Measurements from ENCODE around the gene MAP9. TPM values are rescaled to one million over a fixed set of nuclear protein-coding genes. Genes with fewer than 3 reads are reported as not detected.
"Not testable (repeated sequence)": the region's sequence is repeated elsewhere in the genome, so short reads cannot be mapped to it uniquely, and the experiment has no call there.

MAP9 gene
- total and polyA plus RNA-seq, 2 experiments from 2014 or later = 1.8 to 6.2 TPM

DNA sequence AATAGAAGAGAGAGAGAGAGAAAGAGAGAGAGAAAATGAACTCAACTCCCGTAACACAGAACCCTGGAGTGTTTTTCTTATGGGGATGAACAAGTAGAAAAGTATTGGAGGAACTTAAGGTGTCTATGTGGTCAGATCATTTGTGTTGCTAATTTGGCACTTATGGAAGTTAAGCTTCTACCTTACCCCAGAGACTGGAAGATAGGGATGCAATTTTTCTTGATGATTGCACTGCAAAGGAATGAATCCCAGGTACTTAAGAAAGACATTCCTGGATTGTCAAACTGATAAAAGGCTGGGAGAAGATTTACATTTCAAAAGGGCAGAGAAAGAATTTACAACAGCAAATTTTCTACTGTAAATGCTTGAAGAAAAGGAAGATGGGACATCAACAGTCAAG, 57.2 kb downstream of the MAP9 start:
- H3K27ac ChIP-seq = no peak overlapping the region
- H3K4me3 ChIP-seq = no peak overlapping the region
- 0 to 7% methylated on average over 1 of the region's 1 CpG for WGBS, 2 experiments (ENCODE audit: low coverage in 1 of 2, low lambda C conversion rate in 2 of 2, missing lambda C conversion rate in 2 of 2)

DNA sequence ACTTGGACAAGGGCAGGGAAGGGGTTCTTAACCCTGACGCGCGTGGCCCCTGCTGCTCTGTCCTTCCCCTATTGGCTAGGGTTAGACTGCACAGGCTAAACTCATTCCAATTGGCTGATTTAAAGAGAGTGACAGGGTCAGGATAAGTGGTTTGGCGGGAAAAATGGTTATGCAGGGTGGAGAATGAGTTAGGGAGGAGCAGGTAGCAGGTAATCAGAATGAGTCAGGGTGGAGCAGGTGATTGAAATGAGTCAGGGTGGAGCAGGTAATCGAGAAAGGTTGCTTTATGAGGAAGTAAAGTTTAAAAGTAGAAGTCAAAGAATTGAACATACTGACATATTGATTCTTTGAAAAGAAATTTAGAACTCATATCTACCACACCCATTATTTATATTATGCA, 64.7 kb downstream of the MAP9 start:
- 51 to 55% methylated on average over 5 of the region's 5 CpGs for WGBS, 2 experiments (ENCODE audit: low coverage in 1 of 2, low lambda C conversion rate in 2 of 2, missing lambda C conversion rate in 2 of 2)
- H3K9me2 ChIP-seq (ENCODE audit: insufficient read depth); H3K4me1 ChIP-seq (ENCODE audit: insufficient read depth); H3K4me2 ChIP-seq (ENCODE audit: unreplicated experiment); H3K27me3 ChIP-seq (replicated peaks; ENCODE audit: insufficient read depth); DNase-seq; H3K9ac ChIP-seq; H3K36me3 ChIP-seq (ENCODE audit: low read depth); H4K20me1 ChIP-seq (ENCODE audit: insufficient read depth); H2AFZ ChIP-seq; H3K27ac ChIP-seq; H3F3A ChIP-seq (ENCODE audit: insufficient read depth); H3K4me3 ChIP-seq; in situ Hi-C loops (cut with MboI); H3K79me2 ChIP-seq (ENCODE audit: insufficient read depth); H3K9me3 ChIP-seq (ENCODE audit: low read depth): not testable (repeated sequence)

More for the DNA sequence above, 57.2 kb downstream of the MAP9 start:
- Histone ChIP-seq H3K4me2 (ENCODE audit: unreplicated experiment) (no peak overlapping the region), H2AFZ (no peak overlapping the region), H3K4me1 (ENCODE audit: insufficient read depth) (no peaks in the 10 kb centered on the region), H3K9me2 (ENCODE audit: insufficient read depth) (no peaks in the 10 kb centered on the region), H3F3A (ENCODE audit: insufficient read depth) (no peaks in the 10 kb centered on the region), H3K9me3 (ENCODE audit: low read depth) (no peaks in the 10 kb centered on the region), H3K36me3 (ENCODE audit: low read depth) (no peaks in the 10 kb centered on the region), H3K79me2 (ENCODE audit: insufficient read depth) (no peaks in the 10 kb centered on the region), H4K20me1 (ENCODE audit: insufficient read depth) (no peaks in the 10 kb centered on the region), H3K27me3 (replicated peaks; ENCODE audit: insufficient read depth) (no peaks in the 10 kb centered on the region), H3K9ac (no peak overlapping the region)
- in situ Hi-C loops (cut with MboI) = no loop called here
- DNase-seq = no peak
- TF ChIP-seq EZH2phosphoT487 (IDR thresholded peaks at IDR 0.05; ENCODE audit: insufficient read depth, low read depth) = no peak
- TF ChIP-seq EZH2 (IDR thresholded peaks at IDR 0.05; ENCODE audit: insufficient read depth, poor library complexity, severe bottlenecking) = no peak

DNA sequence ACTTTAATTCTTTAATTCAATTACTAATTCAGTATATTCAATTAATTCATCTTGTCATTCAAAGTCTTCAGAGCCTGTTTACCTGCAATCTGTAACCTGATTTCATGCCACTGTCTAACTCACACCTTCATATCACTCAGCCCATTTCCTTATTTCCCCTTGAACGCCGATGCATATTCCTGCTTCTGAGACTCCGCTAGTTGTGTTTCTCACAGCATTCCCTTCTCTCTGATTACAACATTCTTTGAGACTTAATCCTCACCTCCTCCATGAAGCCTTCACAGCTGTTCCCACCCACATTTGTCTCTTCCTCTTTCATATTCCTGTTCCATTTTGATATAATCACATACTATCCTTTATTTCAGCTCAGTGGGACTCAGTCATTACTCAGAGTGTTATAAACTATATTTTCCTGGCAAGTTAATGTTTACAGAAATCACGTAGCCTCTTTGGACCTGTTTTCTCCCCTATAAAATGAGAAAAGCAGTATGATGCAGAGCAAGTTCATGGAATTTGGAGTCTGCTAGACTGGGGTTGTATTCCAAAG, 69.0 kb downstream of the MAP9 start:
- no peaks in the 10 kb centered on the region for H4K20me1 ChIP-seq (ENCODE audit: insufficient read depth)
- no peak overlapping the region for H3K4me2 ChIP-seq (ENCODE audit: unreplicated experiment)
- no peaks in the 10 kb centered on the region for H3K9me3 ChIP-seq (ENCODE audit: low read depth)
- H3K9me2 ChIP-seq (ENCODE audit: insufficient read depth) = no peaks in the 10 kb centered on the region
- no peak for TF ChIP-seq EZH2phosphoT487 (IDR thresholded peaks at IDR 0.05; ENCODE audit: insufficient read depth, low read depth)
- TF ChIP-seq EZH2 (IDR thresholded peaks at IDR 0.05; ENCODE audit: insufficient read depth, poor library complexity, severe bottlenecking) = no peak
- no peak overlapping the region for H3K9ac ChIP-seq
- H3K79me2 ChIP-seq (ENCODE audit: insufficient read depth) = no peaks in the 10 kb centered on the region
- no peaks in the 10 kb centered on the region for H3F3A ChIP-seq (ENCODE audit: insufficient read depth)
- DNase-seq = no peak
- H3K36me3 ChIP-seq (ENCODE audit: low read depth) = no peaks in the 10 kb centered on the region
- no peak overlapping the region for H3K27ac ChIP-seq
- in situ Hi-C loops (cut with MboI) = no loop called here
- H2AFZ ChIP-seq = no peak overlapping the region
- no peaks in the 10 kb centered on the region for H3K4me1 ChIP-seq (ENCODE audit: insufficient read depth)
- H3K4me3 ChIP-seq = no peak overlapping the region
- WGBS, 2 experiments (ENCODE audit: low coverage in 1 of 2, low lambda C conversion rate in 2 of 2, missing lambda C conversion rate in 2 of 2) = 37 to 58% methylated on average over 4 of the region's 4 CpGs
- H3K27me3 ChIP-seq (replicated peaks; ENCODE audit: insufficient read depth) = no peaks in the 10 kb centered on the region

DNA sequence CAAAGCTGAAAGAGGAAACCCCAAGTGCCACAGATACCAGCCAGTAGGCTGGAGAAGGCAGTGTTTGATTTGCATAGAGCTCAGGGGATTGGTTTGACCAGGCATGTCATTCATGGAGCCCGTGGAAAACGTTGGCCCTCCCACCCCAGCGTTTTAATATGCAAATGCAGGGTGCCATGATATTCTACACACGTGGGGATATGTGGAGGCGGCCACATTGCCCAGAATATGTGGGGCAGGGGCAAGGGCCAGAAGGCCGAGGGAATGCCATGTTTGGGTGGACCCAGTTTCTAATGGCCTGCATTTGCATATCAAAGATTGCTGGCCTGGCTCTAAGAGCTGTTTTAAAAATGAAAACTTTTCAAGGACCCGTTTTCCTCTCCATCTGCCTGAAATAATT, 71.1 kb downstream of the MAP9 start:
- Histone ChIP-seq H3K27me3 (replicated peaks; ENCODE audit: insufficient read depth) (no peaks in the 10 kb centered on the region), H3K4me2 (ENCODE audit: unreplicated experiment) (no peak overlapping the region), H3K9ac (no peak overlapping the region), H2AFZ (no peak overlapping the region), H3K27ac (no peak overlapping the region), H3F3A (ENCODE audit: insufficient read depth) (no peaks in the 10 kb centered on the region), H3K36me3 (ENCODE audit: low read depth) (no peaks in the 10 kb centered on the region), H3K79me2 (ENCODE audit: insufficient read depth) (no peaks in the 10 kb centered on the region), H4K20me1 (ENCODE audit: insufficient read depth) (no peaks in the 10 kb centered on the region), H3K9me3 (ENCODE audit: low read depth) (no peaks in the 10 kb centered on the region), H3K9me2 (ENCODE audit: insufficient read depth) (no peaks in the 10 kb centered on the region), H3K4me1 (ENCODE audit: insufficient read depth) (no peaks in the 10 kb centered on the region), H3K4me3 (no peak overlapping the region)
- DNase-seq = no peak
- WGBS, 2 experiments (ENCODE audit: low coverage in 1 of 2, low lambda C conversion rate in 2 of 2, missing lambda C conversion rate in 2 of 2) = 12 to 13% methylated on average over 7 of the region's 7 CpGs
- in situ Hi-C loops (cut with MboI) = no loop called here
- TF ChIP-seq EZH2 (IDR thresholded peaks at IDR 0.05; ENCODE audit: insufficient read depth, poor library complexity, severe bottlenecking) (no peak), EZH2phosphoT487 (IDR thresholded peaks at IDR 0.05; ENCODE audit: insufficient read depth, low read depth) (no peak)

DNA sequence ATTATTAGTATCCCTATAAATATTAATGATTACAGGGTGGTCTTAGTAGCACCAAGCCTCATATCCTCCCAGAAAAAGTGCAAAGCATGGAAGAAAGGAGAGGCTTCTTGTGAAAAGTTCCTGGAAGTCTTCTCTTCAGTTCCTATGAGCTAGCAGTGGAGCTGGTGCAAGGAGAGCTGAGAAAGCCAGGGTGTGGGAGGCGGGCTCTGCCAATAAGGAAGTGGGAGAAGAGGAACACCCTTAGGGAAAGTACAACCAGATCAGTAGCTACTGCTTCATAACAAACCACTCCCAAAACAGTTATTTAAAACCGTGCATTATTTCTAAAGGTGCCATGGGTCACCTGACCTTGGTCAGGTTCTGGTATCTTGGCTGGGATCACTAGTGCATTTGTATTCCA, 72.4 kb downstream of the MAP9 start:
- WGBS, 2 experiments (ENCODE audit: low coverage in 1 of 2, low lambda C conversion rate in 2 of 2, missing lambda C conversion rate in 2 of 2) = 18 to 22% methylated on average over 2 of the region's 2 CpGs
- H3K27me3 ChIP-seq (replicated peaks; ENCODE audit: insufficient read depth) = no peaks in the 10 kb centered on the region
- in situ Hi-C loops (cut with MboI) = no loop called here
- no peak overlapping the region for H3K9ac ChIP-seq
- no peak overlapping the region for H3K4me3 ChIP-seq
- no peak overlapping the region for H2AFZ ChIP-seq
- H3F3A ChIP-seq (ENCODE audit: insufficient read depth) = no peaks in the 10 kb centered on the region
- no peaks in the 10 kb centered on the region for H3K79me2 ChIP-seq (ENCODE audit: insufficient read depth)
- no peaks in the 10 kb centered on the region for H3K4me1 ChIP-seq (ENCODE audit: insufficient read depth)
- TF ChIP-seq EZH2 (IDR thresholded peaks at IDR 0.05; ENCODE audit: insufficient read depth, poor library complexity, severe bottlenecking) (no peak), EZH2phosphoT487 (IDR thresholded peaks at IDR 0.05; ENCODE audit: insufficient read depth, low read depth) (no peak)
- no peak overlapping the region for H3K4me2 ChIP-seq (ENCODE audit: unreplicated experiment)
- no peak for DNase-seq
- no peaks in the 10 kb centered on the region for H3K9me3 ChIP-seq (ENCODE audit: low read depth)
- no peaks in the 10 kb centered on the region for H3K36me3 ChIP-seq (ENCODE audit: low read depth)
- no peaks in the 10 kb centered on the region for H4K20me1 ChIP-seq (ENCODE audit: insufficient read depth)
- H3K27ac ChIP-seq = no peak overlapping the region
- no peaks in the 10 kb centered on the region for H3K9me2 ChIP-seq (ENCODE audit: insufficient read depth)

Data from GM23248 (cell line).